ENCODE results near the gene UNC13A. TPM values are rescaled to one million over a fixed set of nuclear protein-coding genes. Genes with fewer than 3 reads are reported as not detected.
A peak's percentile ranks its signal among the peaks of the same experiment; 100 is the strongest.

UNC13A gene
- total RNA-seq = under 0.01 TPM

DNA sequence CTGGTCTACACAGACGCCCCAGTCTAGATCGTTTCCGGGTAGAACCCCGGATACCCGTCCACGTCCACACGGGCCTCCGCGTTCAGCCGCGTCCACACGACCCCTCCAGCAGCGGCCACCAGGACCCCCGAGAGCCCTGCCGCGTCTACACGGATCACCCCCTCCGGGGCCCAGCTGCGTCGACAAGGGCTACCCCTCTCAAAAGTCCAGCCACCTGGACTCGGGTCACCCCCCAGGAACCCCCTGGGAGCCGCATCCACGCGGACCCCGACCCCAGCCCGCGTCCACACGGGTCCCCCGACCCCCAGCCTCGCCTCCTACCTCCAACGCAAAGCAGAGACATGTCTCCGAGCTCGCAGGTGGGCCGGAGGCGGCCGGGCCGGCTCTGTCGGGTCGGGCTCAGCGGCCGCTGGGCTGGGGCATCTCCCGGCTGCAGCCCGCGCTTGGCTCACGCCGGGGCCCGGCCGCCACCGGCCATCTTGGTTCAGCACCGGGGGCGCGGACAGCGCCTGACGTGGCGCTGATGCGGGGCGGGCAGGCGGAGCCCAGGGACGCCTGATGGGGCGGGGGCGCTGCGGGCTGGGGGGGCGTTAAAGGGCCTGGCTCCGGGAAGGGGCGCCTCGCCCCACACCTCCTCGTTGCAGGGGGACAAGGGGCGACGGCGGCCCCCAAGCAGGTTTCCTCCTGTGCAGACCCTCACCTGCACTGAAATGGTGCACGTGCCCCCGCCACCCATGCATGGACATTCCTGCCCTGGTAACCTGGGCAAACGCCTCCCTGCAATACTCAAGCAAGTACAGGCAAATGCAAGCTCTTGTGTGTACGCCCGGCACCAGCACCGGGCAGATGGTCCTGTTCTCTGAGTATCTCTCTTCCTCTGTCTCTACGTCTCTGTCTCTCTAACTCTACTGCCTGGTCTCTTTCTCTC lies at the start of gene UNC13A:
UNC13A (minus strand) TSS at position 498 of the 928 bp plus-strand sequence; CDS start at position 343, 155 bp downstream.
- peak; percentile 23 to 70 (median 56) for DNase-seq (ENCODE audit: low read depth in 2 of 3, low spot score in 2 of 3)

DNA sequence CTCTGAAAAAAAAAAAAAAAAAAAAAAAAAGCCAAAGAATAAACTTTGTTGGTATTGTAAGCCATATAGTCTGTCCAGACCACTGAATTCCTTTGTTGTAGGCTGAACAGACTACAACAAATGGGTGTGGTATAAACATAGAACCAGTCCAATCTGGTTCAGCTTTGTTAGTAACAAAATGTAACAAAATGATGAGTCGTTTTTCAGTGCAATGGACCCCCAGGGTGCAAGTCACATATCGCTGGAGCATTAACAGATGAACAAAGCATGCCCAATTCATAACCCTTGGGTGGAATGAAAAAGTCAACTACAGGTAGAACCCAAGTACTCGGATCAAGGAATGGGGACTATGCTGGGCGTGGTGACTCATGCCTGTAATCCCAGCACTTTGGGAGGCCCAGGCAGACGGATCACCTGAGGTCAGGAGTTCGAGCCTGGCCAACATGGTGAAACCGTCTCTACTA lies 49.6 kb upstream of the UNC13A start:
- no peak for DNase-seq (ENCODE audit: low read depth in 2 of 3, low spot score in 2 of 3)

GRCh38 chr19:17735410-17735809 lies 47.3 kb upstream of the UNC13A start:
- no peak for DNase-seq (ENCODE audit: low read depth in 2 of 3, low spot score in 2 of 3)

DNA sequence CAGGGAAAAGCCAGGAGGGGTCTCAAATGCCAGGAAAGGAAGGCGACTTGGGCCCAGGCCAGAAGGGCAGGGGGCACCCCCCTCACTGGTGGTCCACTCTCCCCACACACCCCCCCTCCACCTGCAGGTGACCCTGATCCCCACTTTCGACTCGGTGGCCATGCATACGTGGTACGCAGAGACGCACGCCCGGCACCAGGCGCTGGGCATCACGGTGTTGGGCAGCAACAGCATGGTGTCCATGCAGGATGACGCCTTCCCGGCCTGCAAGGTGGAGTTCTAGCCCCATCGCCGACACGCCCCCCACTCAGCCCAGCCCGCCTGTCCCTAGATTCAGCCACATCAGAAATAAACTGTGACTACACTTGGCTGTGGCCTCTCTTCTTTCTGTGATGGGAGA lies 46.0 kb upstream of the UNC13A start:
- no peak for DNase-seq (ENCODE audit: low read depth in 2 of 3, low spot score in 2 of 3)

GRCh38 chr19:17733127-17733526 lies 45.0 kb upstream of the UNC13A start:
- no peak for DNase-seq (ENCODE audit: low read depth in 2 of 3, low spot score in 2 of 3)

DNA sequence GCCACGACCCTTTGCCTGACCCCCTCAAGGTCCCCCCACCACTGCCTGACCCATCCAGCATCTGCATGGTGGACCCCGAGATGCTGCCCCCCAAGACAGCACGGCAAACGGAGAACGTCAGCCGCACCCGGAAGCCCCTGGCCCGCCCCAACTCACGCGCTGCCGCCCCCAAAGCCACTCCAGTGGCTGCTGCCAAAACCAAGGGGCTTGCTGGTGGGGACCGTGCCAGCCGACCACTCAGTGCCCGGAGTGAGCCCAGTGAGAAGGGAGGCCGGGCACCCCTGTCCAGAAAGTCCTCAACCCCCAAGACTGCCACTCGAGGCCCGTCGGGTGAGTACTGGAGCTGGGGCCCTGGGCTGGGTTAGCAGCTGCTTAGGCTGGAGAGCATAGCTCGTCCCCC lies 39.7 kb upstream of the UNC13A start:
- DNase-seq (ENCODE audit: low read depth in 2 of 3, low spot score in 2 of 3) = no peak

DNA sequence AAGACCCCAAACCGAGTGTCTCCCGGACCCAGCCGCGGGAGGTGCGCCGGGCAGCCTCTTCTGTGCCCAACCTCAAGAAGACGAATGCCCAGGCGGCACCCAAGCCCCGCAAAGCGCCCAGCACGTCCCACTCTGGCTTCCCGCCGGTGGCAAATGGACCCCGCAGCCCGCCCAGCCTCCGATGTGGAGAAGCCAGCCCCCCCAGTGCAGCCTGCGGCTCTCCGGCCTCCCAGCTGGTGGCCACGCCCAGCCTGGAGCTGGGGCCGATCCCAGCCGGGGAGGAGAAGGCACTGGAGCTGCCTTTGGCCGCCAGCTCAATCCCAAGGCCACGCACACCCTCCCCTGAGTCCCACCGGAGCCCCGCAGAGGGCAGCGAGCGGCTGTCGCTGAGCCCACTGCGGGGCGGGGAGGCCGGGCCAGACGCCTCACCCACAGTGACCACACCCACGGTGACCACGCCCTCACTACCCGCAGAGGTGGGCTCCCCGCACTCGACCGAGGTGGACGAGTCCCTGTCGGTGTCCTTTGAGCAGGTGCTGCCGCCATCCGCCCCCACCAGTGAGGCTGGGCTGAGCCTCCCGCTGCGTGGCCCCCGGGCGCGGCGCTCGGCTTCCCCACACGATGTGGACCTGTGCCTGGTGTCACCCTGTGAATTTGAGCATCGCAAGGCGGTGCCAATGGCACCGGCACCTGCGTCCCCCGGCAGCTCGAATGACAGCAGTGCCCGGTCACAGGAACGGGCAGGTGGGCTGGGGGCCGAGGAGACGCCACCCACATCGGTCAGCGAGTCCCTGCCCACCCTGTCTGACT lies 39.0 kb upstream of the UNC13A start:
- no peak for DNase-seq (ENCODE audit: low read depth in 2 of 3, low spot score in 2 of 3)

- no peak for DNase-seq (ENCODE audit: low read depth in 2 of 3, low spot score in 2 of 3)
Observed at GRCh38 chr19:17726136-17726741, 38.1 kb upstream of the UNC13A start.

- no peak for DNase-seq (ENCODE audit: low read depth in 2 of 3, low spot score in 2 of 3)
Observed at GRCh38 chr19:17725422-17726078, 37.4 kb upstream of the UNC13A start.

- no peak for DNase-seq (ENCODE audit: low read depth in 2 of 3, low spot score in 2 of 3)
Observed at GRCh38 chr19:17724655-17725054, 36.5 kb upstream of the UNC13A start.

- no peak for DNase-seq (ENCODE audit: low read depth in 2 of 3, low spot score in 2 of 3)
Observed at GRCh38 chr19:17722655-17723240, 34.6 kb upstream of the UNC13A start.

DNA sequence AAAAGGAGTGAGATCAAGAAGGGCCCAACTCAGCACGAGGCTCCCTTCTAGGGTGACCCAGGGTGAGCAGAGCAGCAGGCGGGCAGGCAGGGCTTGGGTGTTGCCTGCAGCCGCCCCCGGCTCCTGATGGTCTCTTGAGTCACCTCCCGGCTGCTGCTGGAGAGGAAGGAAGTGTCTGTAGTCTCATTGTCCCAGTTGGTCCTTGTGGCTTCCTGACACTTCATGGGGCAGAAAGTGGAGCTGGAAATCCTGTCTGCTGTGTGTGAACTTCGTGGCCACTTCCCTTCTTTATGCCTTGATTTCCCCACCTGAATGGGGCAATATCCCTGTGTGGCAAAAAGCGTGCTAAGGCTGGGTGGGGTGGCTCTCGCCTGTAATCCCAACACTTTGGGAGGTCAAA lies 33.7 kb upstream of the UNC13A start:
- peak in 2 of 3 donors; percentile 27 to 43 for DNase-seq (ENCODE audit: low read depth in 2 of 3, low spot score in 2 of 3)

DNA sequence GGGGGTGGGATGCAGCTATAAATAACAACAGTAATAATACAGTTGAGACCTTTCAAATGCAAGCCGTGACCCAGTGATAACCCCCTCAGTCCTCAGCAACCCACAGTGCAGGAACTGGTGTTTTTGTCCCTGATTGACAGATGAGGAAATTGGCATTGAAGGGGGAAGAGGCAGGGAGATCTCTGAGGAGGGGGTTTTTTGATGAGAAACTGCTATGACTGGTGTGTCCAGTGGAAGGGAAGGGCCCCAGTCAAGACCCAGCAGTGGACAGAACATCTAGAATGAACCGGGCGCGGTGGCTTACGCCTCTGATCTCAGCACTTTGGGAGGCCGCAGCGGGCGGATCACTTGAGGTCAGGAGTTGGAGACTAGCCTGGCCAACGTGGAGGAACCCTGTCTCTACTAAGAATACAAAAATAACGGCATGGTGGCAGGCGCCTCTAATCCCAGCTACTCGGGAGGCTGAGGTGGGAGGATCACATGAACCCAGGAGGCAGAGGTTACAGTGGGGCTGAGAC lies 33.0 kb upstream of the UNC13A start:
- no peak for DNase-seq (ENCODE audit: low read depth in 2 of 3, low spot score in 2 of 3)

DNA sequence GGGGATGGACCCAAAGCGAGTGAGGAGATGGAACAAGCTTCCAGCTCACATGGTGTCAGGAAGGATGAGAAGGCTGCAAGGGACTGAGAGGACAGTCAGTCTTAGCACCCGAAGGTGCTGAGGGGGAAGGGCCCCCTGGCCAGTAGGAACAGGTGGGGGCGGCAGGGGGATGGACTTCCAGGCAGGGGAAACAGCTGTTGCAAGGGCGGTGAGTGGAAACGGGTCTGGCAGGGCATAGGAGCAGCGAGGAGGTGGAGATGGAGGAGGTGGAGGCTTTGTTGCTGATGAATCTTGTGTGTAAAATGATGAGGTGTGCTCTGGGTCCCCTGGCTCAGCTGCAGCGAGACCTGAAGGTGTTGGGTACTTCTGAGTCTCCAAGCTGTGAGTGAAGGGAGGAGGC lies 32.3 kb upstream of the UNC13A start:
- no peak for DNase-seq (ENCODE audit: low read depth in 2 of 3, low spot score in 2 of 3)

GRCh38 chr19:17719730-17720400 lies 31.7 kb upstream of the UNC13A start:
- no peak for DNase-seq (ENCODE audit: low read depth in 2 of 3, low spot score in 2 of 3)

DNA sequence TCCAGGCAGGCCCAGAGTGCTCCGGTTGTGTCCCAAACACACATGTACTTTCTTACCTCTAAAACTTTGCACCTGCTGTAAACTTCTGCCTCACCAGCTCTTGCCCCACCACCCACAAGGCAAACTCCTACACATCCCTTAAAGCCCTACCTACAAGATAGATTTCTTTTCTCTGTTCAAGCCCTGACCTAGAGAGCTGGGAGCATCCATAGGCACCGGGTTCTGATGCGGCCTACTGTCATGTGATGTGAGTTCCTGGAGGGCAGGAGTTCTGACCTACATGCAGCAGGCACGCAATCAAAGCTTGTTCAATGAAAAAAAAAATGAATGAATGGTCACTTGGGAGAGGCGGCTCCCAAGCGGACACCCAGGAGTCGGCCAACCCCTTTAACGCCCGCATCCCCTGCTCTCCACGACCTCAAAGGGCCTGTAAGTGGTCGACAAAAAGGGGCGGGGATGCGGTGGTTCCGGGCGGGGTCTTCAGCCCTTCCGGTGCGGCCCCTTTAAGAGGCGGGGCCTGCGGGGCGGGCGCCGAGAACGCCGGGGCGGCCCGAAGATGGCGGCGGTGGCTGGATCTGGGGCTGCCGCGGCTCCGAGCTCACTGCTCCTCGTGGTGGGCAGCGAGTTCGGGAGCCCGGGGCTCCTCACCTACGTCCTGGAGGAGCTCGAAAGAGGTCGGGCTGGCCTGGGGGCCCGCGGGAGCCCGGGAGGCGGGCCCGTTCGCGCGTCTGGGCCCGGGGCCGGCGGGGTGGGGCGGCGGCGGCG lies 31.0 kb upstream of the UNC13A start, which contains the start of gene MAP1S:
MAP1S (plus strand) TSS at position 534 of the 765 bp plus-strand sequence; CDS start at position 557, 23 bp downstream.
- DNase-seq (ENCODE audit: low read depth in 2 of 3, low spot score in 2 of 3) = peak in 2 of 3 donors; percentile 49 to 52

DNA sequence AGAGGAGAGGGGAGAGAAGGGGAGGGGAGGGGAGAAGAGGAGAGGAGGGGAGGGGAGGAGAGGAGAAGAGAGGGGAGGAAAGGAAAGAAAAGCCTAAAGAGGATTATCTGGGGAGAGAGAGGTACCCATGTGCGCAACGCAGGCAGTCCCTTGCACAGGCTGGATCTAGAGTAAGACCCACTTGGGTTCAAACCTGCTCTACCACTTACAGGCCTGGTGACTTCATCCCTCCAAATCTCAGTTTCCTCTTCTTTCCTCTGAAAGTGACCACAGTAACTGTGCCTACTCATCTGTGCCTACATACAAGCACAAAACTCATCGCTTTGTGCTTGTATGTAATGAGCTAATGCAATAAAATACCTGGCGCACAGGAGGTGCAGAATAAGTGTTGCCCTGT lies 30.4 kb upstream of the UNC13A start:
- DNase-seq (ENCODE audit: low read depth in 2 of 3, low spot score in 2 of 3) = no peak

DNA sequence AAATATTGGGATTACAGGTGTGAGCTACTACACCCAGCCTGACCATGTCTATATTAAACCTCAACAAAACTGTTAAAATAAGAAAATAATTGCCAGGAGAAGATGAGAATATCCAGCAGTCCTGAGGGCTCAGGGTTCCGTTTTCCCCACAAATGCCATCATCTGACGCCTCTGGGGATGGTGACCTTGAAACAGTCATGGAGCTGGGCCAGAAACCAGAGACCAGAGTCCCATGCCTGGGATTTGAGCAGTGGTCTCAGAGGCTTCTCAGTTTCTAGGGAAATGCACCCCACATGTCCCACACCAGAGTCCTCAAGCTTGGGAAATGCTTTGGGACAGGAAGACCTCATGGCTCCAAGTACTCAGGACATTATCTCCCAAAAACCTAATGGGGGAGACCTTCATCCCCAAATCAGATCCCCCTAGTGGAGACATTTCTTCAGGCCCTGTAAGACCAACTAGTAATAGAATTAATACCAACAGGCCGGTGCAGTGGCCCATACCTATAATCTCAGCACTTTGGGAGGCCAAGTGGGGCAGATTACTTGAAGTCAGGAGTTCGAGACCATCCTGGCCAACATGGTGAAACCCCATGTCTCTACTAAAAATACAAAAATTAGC lies 28.3 kb upstream of the UNC13A start:
- no peak for DNase-seq (ENCODE audit: low read depth in 2 of 3, low spot score in 2 of 3)

Measured in hematopoietic multipotent progenitor cell (in vitro differentiated cells).